HepG2 (cell line): ENCODE data around the gene WDR89.

Experiments used
- CTCF ChIP-seq: sonication (generic); formaldehyde crosslinking; IDR thresholded peaks from 2 replicates; pipeline ENCODE4 v1.5.0; 2020; ENCODE audit warnings: mild to moderate bottlenecking, missing genetic modification reagents, moderate library complexity
- KDM2A ChIP-seq: sonication (generic); formaldehyde crosslinking; IDR thresholded peaks from 2 replicates; pipeline ENCODE4 v1.4.0; 2020; ENCODE audit warnings: low read depth, missing genetic modification reagents, borderline replicate concordance
- NCOA2 ChIP-seq: sonication (generic); formaldehyde crosslinking; IDR thresholded peaks from 2 replicates; pipeline ENCODE4 v1.8.0; 2022; ENCODE audit warnings: inconsistent platforms
- SALL1 ChIP-seq: sonication (generic); formaldehyde crosslinking; IDR thresholded peaks from 2 replicates; pipeline ENCODE4 v1.8.0; 2022; ENCODE audit warnings: mild to moderate bottlenecking, missing genetic modification reagents
- ZBTB3 ChIP-seq: sonication (generic); formaldehyde crosslinking; IDR thresholded peaks from 2 replicates; pipeline ENCODE4 v1.4.0; 2020; ENCODE audit warnings: low read depth, mild to moderate bottlenecking, moderate library complexity, missing genetic modification reagents, borderline replicate concordance
- ZFP37 ChIP-seq: sonication (generic); formaldehyde crosslinking; IDR thresholded peaks from 2 replicates; pipeline ENCODE4 v1.4.0; 2020; ENCODE audit warnings: missing genetic modification reagents, borderline replicate concordance
- ZNF841 ChIP-seq: sonication (generic); formaldehyde crosslinking; IDR thresholded peaks from 2 replicates; pipeline ENCODE4 v1.8.1; 2023; ENCODE audit warnings: missing genetic modification reagents, borderline replicate concordance

GRCh38 chr14:63594455-63595372, 47.0 kb downstream of the WDR89 start:
- TF ChIP-seq ZFP37 (CRISPR knock-in tag) (no peak), NCOA2 (CRISPR knock-in tag) (no peak), ZBTB3 (no peak), CTCF (CRISPR knock-in tag) (no peak), KDM2A (no peak), ZNF841 (CRISPR knock-in tag) (no peak), SALL1 (CRISPR knock-in tag) (no peak)
